ENCODE measurements around the gene PCSK4. TPM values are rescaled to one million over a fixed set of nuclear protein-coding genes. Genes with fewer than 3 reads are reported as not detected.

The PCSK4 gene
- total RNA-seq, 1 donor from 2014 or later, result 1.5 TPM

DNA sequence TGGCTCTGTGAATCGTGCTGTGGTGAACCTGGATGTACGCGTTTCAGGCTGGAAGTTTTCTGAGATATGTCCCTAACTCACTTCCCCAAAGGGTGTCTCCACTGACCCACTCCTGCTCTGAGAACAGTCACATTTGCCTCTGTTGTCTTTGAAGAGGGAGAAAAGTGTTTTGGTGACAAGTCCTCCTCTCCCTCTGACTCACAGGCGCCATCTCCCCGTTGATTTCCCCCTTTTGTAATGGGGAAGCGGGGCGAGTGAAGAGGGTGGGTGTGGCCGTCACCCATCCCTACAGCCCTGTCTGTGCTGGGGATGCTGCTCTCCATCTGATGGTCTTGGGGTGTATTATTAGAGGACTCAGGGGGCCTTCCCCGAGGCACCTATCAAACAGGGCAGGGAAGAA, 30.7 kb downstream of the PCSK4 start:
- DNase-seq (ENCODE audit: low spot score in 2 of 2), result no peak
- no peak overlapping the region for H3K4me3 ChIP-seq
- H3K27ac ChIP-seq, result no peak overlapping the region
- TF ChIP-seq, protein P1, sequence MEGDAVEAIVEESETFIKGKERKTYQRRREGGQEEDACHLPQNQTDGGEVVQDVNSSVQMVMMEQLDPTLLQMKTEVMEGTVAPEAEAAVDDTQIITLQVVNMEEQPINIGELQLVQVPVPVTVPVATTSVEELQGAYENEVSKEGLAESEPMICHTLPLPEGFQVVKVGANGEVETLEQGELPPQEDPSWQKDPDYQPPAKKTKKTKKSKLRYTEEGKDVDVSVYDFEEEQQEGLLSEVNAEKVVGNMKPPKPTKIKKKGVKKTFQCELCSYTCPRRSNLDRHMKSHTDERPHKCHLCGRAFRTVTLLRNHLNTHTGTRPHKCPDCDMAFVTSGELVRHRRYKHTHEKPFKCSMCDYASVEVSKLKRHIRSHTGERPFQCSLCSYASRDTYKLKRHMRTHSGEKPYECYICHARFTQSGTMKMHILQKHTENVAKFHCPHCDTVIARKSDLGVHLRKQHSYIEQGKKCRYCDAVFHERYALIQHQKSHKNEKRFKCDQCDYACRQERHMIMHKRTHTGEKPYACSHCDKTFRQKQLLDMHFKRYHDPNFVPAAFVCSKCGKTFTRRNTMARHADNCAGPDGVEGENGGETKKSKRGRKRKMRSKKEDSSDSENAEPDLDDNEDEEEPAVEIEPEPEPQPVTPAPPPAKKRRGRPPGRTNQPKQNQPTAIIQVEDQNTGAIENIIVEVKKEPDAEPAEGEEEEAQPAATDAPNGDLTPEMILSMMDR (IDR thresholded peaks at IDR 0.05), result no peak
- intact Hi-C loops (cut with DNase I), result no loop called here
- no peaks in the 10 kb centered on the region for H3K4me1 ChIP-seq
- H3K27me3 ChIP-seq, result peaks cover 21% of the 10 kb centered on the region
- peaks cover 0 to 11% of the 10 kb centered on the region in 2 donors for H3K36me3 ChIP-seq
- no peaks in the 10 kb centered on the region for H3K9me3 ChIP-seq

DNA sequence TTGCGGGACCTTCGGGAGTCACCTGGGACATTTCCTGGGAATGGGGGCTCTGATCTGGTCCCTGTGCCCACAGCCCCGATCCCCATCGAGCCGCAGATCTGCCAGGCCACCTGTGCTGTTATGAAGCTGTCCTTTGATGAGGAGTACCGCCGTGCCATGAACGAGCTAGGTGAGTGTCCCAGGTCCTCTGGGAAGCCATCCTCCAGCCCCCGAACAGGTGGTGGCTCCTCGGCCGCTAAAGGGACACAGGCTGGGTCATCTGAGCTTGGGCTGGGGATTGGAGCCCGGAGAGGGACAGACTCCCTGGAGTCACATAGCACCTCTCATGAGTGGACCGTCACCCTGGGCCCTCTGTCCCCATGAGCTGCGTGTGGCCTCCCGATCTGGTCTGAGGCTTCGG, 32.3 kb downstream of the PCSK4 start:
- Histone ChIP-seq H3K27me3 (peaks cover 21% of the 10 kb centered on the region), H3K4me1 (peaks cover 8 to 11% of the 10 kb centered on the region in 2 donors), H3K36me3 (peaks cover 0 to 11% of the 10 kb centered on the region in 2 donors), H3K27ac (no peak overlapping the region), H3K4me3 (no peak overlapping the region), H3K9me3 (no peaks in the 10 kb centered on the region)
- intact Hi-C loops (cut with DNase I), result no loop called here
- TF ChIP-seq, protein P1 (IDR thresholded peaks at IDR 0.05), result no peak
- no peak for DNase-seq (ENCODE audit: low spot score in 2 of 2)

DNA sequence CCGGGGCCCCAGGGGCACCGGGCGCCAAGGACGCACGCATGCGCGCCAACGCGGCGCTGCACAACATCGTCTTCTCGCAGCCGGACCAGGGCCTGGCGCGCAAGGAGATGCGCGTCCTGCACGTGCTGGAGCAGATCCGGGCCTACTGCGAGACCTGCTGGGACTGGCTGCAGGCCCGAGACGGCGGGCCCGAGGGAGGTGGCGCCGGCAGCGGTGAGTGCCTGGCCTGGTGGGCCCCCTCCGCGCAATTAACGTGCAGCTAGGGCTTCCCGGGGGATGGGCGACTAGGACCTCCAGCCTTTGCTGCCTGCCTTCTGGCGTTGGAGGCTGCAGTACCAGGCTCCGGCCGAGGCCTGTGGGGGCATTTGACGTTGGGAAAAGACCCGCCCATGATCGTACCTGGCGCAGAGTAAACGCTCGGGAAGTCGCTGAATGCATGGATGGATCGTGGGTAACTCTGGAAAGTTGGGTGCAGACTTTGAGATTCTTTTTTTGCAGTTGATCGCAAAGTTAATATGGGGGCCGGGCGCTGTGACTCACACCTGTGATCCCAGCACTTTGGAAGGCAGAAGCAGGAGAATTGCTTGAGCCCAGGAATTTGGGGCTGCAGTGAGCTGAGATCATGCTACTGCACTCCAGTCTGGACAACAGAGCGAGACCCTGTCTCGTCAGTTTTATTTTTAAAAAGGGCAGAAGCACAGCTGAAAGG, 33.0 kb downstream of the PCSK4 start:
- Histone ChIP-seq H3K27me3 (peaks cover 21% of the 10 kb centered on the region), H3K27ac (no peak overlapping the region), H3K36me3 (peaks cover 0 to 11% of the 10 kb centered on the region in 2 donors), H3K4me1 (peaks cover 11 to 14% of the 10 kb centered on the region in 2 donors), H3K4me3 (no peak overlapping the region), H3K9me3 (no peaks in the 10 kb centered on the region)
- TF ChIP-seq, protein P1 (IDR thresholded peaks at IDR 0.05), result no peak
- DNase-seq (ENCODE audit: low spot score in 2 of 2), result no peak
- intact Hi-C loops (cut with DNase I), result no loop called here

DNA sequence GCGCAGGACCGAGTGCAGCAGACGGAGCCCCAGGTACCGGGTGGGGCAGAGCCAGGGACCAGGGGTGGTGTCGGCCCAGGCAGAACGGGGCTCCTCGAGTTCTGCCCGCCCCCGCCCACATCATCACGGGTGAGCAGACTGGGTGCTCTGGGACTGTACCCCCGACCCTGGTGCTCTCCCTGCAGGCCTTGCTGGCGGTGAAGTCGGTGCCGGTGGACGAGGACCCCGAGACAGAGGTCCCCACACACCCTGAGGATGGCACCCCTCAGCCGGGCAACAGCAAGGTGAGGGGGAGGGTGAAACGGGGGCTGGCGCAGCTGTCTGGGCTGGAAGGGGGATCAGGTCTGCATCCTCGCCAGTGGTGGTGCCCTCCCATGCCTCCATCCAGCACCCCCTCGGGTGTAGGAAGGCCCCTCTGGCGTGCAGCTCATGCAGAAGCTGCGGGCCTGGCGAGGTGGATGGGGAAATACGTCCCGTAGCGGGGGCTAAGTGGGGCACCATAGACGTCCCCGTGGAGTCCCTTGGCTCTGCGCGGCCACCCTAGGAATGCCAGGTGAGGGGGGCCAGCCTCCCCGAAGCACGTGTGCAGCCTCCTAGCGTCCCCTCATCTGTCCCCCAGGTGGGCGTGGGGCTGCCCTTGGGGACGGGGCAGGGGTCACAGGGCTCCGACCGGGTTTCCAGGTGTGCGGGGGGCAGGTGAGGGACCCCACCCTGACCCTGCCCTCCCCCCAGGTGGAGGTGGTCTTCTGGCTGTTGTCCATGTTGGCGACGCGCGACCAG, 33.8 kb downstream of the PCSK4 start:
- H3K27me3 ChIP-seq, result peaks cover 27% of the 10 kb centered on the region
- no peak overlapping the region for H3K4me3 ChIP-seq
- intact Hi-C loops (cut with DNase I), result no loop called here
- peaks cover 0 to 11% of the 10 kb centered on the region in 2 donors for H3K36me3 ChIP-seq
- TF ChIP-seq, protein P1 (IDR thresholded peaks at IDR 0.05), result no peak
- peaks cover 11 to 14% of the 10 kb centered on the region in 2 donors for H3K4me1 ChIP-seq
- no peak overlapping the region for H3K27ac ChIP-seq
- H3K9me3 ChIP-seq, result no peaks in the 10 kb centered on the region
- no peak for DNase-seq (ENCODE audit: low spot score in 2 of 2)

DNA sequence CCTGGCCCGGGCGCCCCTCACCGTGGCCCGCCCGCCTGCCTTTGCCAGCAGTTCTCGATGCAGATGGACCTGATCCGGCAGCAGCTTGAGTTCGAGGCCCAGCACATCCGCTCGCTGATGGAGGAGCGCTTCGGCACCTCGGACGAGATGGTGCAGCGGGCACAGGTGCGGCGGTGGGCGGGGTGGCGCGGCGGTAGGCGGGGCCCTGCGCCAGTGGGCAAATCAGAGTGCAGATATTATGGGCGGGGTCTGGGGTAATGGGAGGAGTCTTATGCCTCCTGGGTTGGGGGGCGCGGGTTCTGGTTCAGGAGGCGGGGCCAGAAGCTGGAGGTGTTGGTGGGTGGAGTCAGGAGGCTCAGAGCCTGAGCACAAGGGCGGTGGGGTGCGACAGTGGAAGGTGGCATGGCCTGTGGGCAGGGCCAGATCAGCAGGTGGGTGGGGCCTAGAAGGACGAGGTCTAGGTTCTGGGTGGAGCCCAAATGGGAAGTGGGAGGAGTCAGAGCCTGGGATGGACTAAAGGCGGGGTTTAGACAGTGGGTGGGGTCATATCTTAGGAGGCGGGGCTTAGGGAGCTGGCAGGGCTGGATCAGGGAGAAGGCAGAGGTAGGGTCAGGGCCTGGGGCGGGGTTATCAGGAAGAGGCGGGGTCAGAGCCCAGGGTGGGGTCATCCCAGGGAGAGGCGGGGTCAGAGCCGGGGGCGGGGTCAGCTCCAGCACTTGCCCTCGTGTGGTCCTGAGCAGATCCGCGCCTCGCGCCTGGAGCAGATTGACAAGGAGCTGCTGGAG, 34.6 kb downstream of the PCSK4 start:
- Histone ChIP-seq H3K4me1 (peaks cover 11 to 14% of the 10 kb centered on the region in 2 donors), H3K4me3 (no peak overlapping the region), H3K27ac (no peak overlapping the region), H3K27me3 (peaks cover 34% of the 10 kb centered on the region), H3K36me3 (peaks cover 0 to 4% of the 10 kb centered on the region in 2 donors), H3K9me3 (no peaks in the 10 kb centered on the region)
- no peak for DNase-seq (ENCODE audit: low spot score in 2 of 2)
- TF ChIP-seq, protein P1 (IDR thresholded peaks at IDR 0.05), result no peak
- intact Hi-C loops (cut with DNase I), result no loop called here

Data from ascending aorta (tissue), 2 donors.